ENCODE data around the gene ERBB2. TPM values are rescaled to one million over a fixed set of nuclear protein-coding genes. Genes with fewer than 3 reads are reported as not detected.

ERBB2 gene
- total and polyA plus RNA-seq, 2 of the 13 experiments (the other 11 are each of a cell fraction or from before 2014, with no cell fraction given), result 57.7 to 64.1 TPM

DNA sequence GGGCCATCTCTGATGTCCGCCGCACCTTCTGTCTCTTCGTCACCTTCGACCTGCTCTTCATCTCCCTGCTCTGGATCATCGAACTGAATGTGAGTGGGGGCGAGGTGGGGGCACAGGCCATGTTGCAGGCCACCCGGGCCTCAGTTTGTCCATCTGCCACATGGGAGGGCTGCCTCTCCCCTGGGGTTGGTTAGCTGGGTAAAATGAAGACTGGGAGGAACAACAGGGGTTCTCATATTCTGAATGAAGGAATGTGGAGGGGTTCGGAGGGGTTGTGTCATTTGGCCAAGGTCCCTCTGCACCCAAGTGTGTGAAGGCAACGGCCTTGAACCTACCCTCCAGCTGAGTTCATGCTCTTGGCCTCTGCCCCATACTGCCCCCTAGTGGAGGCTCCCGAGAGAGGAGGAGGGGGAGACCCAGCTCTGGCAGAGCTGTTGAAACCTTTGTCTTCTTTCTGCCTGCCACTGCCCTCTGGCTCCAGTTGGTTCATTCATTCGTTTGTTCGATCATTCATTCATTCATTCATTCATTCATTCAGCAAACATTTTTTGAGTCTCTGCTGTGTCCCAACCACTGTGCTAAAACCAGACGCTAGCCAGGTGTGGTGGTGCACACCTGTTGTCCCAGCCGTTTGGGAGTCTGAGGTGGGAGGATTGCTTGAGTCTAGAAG, 46.1 kb upstream of the ERBB2 start (continued):
- TF ChIP-seq MTF1 (CRISPR knock-in tag; IDR thresholded peaks at IDR 0.05) (no peak), ZFP90 (CRISPR knock-in tag; IDR thresholded peaks at IDR 0.05; ENCODE audit: borderline replicate concordance) (no peak), ZFP82 (CRISPR knock-in tag; IDR thresholded peaks at IDR 0.05; ENCODE audit: borderline replicate concordance) (no peak), SRSF1 (optimal IDR thresholded peaks at IDR 0.05; ENCODE audit: low read depth, low read length) (no peak), GPN1 (CRISPR knock-in tag; IDR thresholded peaks at IDR 0.05; ENCODE audit: borderline replicate concordance) (no peak), YY1 (IDR thresholded peaks at IDR 0.05; ENCODE audit: insufficient read depth, insufficient replicate concordance, low read depth, low read length) (peak; percentile 39), GLI4 (CRISPR knock-in tag; IDR thresholded peaks at IDR 0.05; ENCODE audit: borderline replicate concordance) (no peak), ZZZ3 (CRISPR knock-in tag; IDR thresholded peaks at IDR 0.05; ENCODE audit: borderline replicate concordance) (no peak), HNF4G (IDR thresholded peaks at IDR 0.05; ENCODE audit: borderline replicate concordance, low read depth, low read length) (peak; percentile 59; the same call in 1 of the 2 replicates), HNF4G (CRISPR knock-in tag; IDR thresholded peaks at IDR 0.05; ENCODE audit: borderline replicate concordance, low read depth) (peak; percentile 70; the same call in 1 of the 2 replicates), FOXK2 (IDR thresholded peaks at IDR 0.05) (no peak), MAZ (IDR thresholded peaks at IDR 0.05; ENCODE audit: borderline replicate concordance, low read depth, low read length) (no peak; the same call in 1 of the 2 replicates), MAZ (CRISPR knock-in tag; IDR thresholded peaks at IDR 0.05; ENCODE audit: low read depth) (peak; percentile 68), NFKB2 (CRISPR knock-in tag; IDR thresholded peaks at IDR 0.05; ENCODE audit: borderline replicate concordance) (0 out of 2 replicates have a peak, but pooled peaks have one; percentile 11), ZNF879 (CRISPR knock-in tag; IDR thresholded peaks at IDR 0.05) (no peak), TOPORS (CRISPR knock-in tag; IDR thresholded peaks at IDR 0.05) (no peak), HHEX (CRISPR knock-in tag; IDR thresholded peaks at IDR 0.05) (no peak), ELF1 (CRISPR knock-in tag; IDR thresholded peaks at IDR 0.05) (no peak)
- TF ChIP-seq, protein P1, sequence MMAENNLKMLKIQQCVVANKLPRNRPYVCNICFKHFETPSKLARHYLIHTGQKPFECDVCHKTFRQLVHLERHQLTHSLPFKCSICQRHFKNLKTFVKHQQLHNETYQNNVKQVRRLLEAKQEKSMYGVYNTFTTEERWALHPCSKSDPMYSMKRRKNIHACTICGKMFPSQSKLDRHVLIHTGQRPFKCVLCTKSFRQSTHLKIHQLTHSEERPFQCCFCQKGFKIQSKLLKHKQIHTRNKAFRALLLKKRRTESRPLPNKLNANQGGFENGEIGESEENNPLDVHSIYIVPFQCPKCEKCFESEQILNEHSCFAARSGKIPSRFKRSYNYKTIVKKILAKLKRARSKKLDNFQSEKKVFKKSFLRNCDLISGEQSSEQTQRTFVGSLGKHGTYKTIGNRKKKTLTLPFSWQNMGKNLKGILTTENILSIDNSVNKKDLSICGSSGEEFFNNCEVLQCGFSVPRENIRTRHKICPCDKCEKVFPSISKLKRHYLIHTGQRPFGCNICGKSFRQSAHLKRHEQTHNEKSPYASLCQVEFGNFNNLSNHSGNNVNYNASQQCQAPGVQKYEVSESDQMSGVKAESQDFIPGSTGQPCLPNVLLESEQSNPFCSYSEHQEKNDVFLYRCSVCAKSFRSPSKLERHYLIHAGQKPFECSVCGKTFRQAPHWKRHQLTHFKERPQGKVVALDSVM (CRISPR knock-in tag; IDR thresholded peaks at IDR 0.05), result no peak
- TF ChIP-seq, protein P2, sequence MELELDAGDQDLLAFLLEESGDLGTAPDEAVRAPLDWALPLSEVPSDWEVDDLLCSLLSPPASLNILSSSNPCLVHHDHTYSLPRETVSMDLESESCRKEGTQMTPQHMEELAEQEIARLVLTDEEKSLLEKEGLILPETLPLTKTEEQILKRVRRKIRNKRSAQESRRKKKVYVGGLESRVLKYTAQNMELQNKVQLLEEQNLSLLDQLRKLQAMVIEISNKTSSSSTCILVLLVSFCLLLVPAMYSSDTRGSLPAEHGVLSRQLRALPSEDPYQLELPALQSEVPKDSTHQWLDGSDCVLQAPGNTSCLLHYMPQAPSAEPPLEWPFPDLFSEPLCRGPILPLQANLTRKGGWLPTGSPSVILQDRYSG (CRISPR knock-in tag; IDR thresholded peaks at IDR 0.05), result no peak
- TF ChIP-seq, protein P3, sequence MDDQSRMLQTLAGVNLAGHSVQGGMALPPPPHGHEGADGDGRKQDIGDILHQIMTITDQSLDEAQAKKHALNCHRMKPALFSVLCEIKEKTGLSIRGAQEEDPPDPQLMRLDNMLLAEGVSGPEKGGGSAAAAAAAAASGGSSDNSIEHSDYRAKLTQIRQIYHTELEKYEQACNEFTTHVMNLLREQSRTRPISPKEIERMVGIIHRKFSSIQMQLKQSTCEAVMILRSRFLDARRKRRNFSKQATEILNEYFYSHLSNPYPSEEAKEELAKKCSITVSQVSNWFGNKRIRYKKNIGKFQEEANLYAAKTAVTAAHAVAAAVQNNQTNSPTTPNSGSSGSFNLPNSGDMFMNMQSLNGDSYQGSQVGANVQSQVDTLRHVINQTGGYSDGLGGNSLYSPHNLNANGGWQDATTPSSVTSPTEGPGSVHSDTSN (CRISPR knock-in tag; IDR thresholded peaks at IDR 0.05; ENCODE audit: borderline replicate concordance), result no peak
- TF ChIP-seq, protein P4, sequence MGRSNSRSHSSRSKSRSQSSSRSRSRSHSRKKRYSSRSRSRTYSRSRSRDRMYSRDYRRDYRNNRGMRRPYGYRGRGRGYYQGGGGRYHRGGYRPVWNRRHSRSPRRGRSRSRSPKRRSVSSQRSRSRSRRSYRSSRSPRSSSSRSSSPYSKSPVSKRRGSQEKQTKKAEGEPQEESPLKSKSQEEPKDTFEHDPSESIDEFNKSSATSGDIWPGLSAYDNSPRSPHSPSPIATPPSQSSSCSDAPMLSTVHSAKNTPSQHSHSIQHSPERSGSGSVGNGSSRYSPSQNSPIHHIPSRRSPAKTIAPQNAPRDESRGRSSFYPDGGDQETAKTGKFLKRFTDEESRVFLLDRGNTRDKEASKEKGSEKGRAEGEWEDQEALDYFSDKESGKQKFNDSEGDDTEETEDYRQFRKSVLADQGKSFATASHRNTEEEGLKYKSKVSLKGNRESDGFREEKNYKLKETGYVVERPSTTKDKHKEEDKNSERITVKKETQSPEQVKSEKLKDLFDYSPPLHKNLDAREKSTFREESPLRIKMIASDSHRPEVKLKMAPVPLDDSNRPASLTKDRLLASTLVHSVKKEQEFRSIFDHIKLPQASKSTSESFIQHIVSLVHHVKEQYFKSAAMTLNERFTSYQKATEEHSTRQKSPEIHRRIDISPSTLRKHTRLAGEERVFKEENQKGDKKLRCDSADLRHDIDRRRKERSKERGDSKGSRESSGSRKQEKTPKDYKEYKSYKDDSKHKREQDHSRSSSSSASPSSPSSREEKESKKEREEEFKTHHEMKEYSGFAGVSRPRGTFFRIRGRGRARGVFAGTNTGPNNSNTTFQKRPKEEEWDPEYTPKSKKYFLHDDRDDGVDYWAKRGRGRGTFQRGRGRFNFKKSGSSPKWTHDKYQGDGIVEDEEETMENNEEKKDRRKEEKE (IDR thresholded peaks at IDR 0.05), result no peak
- TF ChIP-seq, protein P5, sequence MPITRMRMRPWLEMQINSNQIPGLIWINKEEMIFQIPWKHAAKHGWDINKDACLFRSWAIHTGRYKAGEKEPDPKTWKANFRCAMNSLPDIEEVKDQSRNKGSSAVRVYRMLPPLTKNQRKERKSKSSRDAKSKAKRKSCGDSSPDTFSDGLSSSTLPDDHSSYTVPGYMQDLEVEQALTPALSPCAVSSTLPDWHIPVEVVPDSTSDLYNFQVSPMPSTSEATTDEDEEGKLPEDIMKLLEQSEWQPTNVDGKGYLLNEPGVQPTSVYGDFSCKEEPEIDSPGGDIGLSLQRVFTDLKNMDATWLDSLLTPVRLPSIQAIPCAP (CRISPR knock-in tag; IDR thresholded peaks at IDR 0.05; ENCODE audit: low read depth), result no peak
